Measurements from ENCODE around the gene NUBP1.

GRCh38 chr16:10782628-10783027 is 39.0 kb downstream of the NUBP1 start:
- no peak for TF ChIP-seq POLR2A (IDR thresholded peaks at IDR 0.05)
- no peak for TF ChIP-seq CTCF (IDR thresholded peaks at IDR 0.05 in 8 of 11, conservative IDR thresholded peaks at IDR 0.05 in 3 of 11)
- TF ChIP-seq POLR2AphosphoS5 (IDR thresholded peaks at IDR 0.05), result no peak
